Stimulated activated CD4-positive, alpha-beta T cell treated with anti-CD3 and anti-CD28 coated beads, TNF-alpha, amount 100 ng/mL, for 1 hour (primary cell): ENCODE results near the gene GABRE.
"Not testable (repeated sequence)": the region's sequence is repeated elsewhere in the genome, so short reads cannot be mapped to it uniquely, and the experiment has no call there.

Source experiments
- DNase-seq, 3 donors: peaks; one replicate each; pipeline ENCODE4 v3.0.0-alpha.2; 2020; ENCODE audit warnings: low read depth in 3 of 3, low spot score in 1 of 3

Gene GABRE

GRCh38 chrX:151970661-151971060 is 3.8 kb downstream of the GABRE start:
- DNase-seq: no peak

- DNase-seq: no peak
Observed at GRCh38 chrX:151970027-151970426, 4.4 kb downstream of the GABRE start.

- DNase-seq: no peak
Observed at GRCh38 chrX:151966236-151966635, 8.2 kb downstream of the GABRE start.

GRCh38 chrX:151962034-151962433 is 12.4 kb downstream of the GABRE start:
- DNase-seq: no peak

GRCh38 chrX:151958101-151958500 is 16.4 kb downstream of the GABRE start:
- no peak for DNase-seq

- no peak for DNase-seq
Observed at GRCh38 chrX:151954730-151955129, 19.7 kb downstream of the GABRE start.

- DNase-seq: no peak
Observed at GRCh38 chrX:151938172-151938571, 36.3 kb downstream of the GABRE start.

- DNase-seq: no peak
Observed at GRCh38 chrX:151935358-151935757, 39.1 kb downstream of the GABRE start.

GRCh38 chrX:151929126-151929525 is 45.4 kb downstream of the GABRE start:
- DNase-seq: no peak

GRCh38 chrX:151923648-151924047 is 50.8 kb downstream of the GABRE start:
- no peak for DNase-seq

- DNase-seq: no peak
Observed at GRCh38 chrX:151922692-151923091, 51.8 kb downstream of the GABRE start.

GRCh38 chrX:151921866-151922265 is 52.6 kb downstream of the GABRE start:
- DNase-seq: no peak

- no peak for DNase-seq
Observed at GRCh38 chrX:151921292-151921691, 53.2 kb downstream of the GABRE start.

GRCh38 chrX:151920530-151920929 is 53.9 kb downstream of the GABRE start:
- DNase-seq: no peak

- DNase-seq: no peak
Observed at GRCh38 chrX:151920101-151920500, 54.4 kb downstream of the GABRE start.

GRCh38 chrX:151919610-151920009 is 54.9 kb downstream of the GABRE start:
- no peak for DNase-seq

- not testable (repeated sequence) for DNase-seq
Observed at GRCh38 chrX:151918736-151919135, 55.7 kb downstream of the GABRE start.

GRCh38 chrX:151912780-151913179 is 61.7 kb downstream of the GABRE start, which contains the start of gene MAGEA4:
Gene MAGEA4 (plus strand): TSS chrX:151912889. CDS start chrX:151923665, 10,776 bp downstream.
- DNase-seq: no peak

GRCh38 chrX:151912221-151912620 is 62.3 kb downstream of the GABRE start:
- DNase-seq: no peak

GRCh38 chrX:151904989-151905388 is 69.5 kb downstream of the GABRE start:
- DNase-seq: no peak
